WTC11 (cell line): ENCODE measurements around the gene SLC6A20. TPM values are rescaled to one million over a fixed set of nuclear protein-coding genes. Genes with fewer than 3 reads are reported as not detected.

Source experiments
- ATAC-seq: fragments of 200-7000 bp; cut with Tn5 transposase; 2 replicates; pipeline ENCODE4 v1.10.0; 2021; ENCODE audit warnings: mild to moderate bottlenecking, moderate library complexity
- CTCF ChIA-PET: fragments of 300-600 bp; sonication (Branson Sonifier 250); formaldehyde crosslinking; loops from one replicate; lab custom pipeline; 2021; ENCODE audit warnings: antibody characterized with exemption; lab: Charles Lee
- POLR2A ChIA-PET: fragments of 350-600 bp; sonication (Branson Sonifier 250); formaldehyde crosslinking; loops from one replicate; lab custom pipeline; 2021; ENCODE audit warnings: antibody characterized with exemption; lab: Charles Lee
- DNase-seq: peaks from one replicate; pipeline ENCODE4 v3.0.0; 2021; ENCODE audit warnings: low spot score
- H3K27ac Mint-ChIP-seq: 2 replicates; pipeline ENCODE4 v1.8.0; 2021; ENCODE audit warnings: mixed read lengths
- H3K27me3 Mint-ChIP-seq: 2 replicates; pipeline ENCODE4 v1.8.0; 2021; ENCODE audit warnings: low read depth, mild to moderate bottlenecking, moderate library complexity, mixed read lengths
- H3K36me3 Mint-ChIP-seq: 2 replicates; pipeline ENCODE4 v1.8.0; 2021; ENCODE audit warnings: mixed read lengths
- H3K4me1 Mint-ChIP-seq: 2 replicates; pipeline ENCODE4 v1.8.0; 2022; ENCODE audit warnings: mixed read lengths
- H3K4me3 Mint-ChIP-seq: 2 replicates; pipeline ENCODE4 v1.8.0; 2021; ENCODE audit warnings: mild to moderate bottlenecking, moderate library complexity, mixed read lengths
- H3K9me3 Mint-ChIP-seq: 2 replicates; pipeline ENCODE4 v1.8.0; 2021; ENCODE audit warnings: mixed read lengths
- ATF1 ChIP-seq: sonication (generic); formaldehyde crosslinking; IDR thresholded peaks from 2 replicates; pipeline ENCODE4 v1.8.1; 2023; ENCODE audit warnings: mild to moderate bottlenecking, moderate library complexity, missing genetic modification reagents
- ATF6 ChIP-seq: sonication (generic); formaldehyde crosslinking; IDR thresholded peaks from 2 replicates; pipeline ENCODE4 v1.8.1; 2023; ENCODE audit warnings: mild to moderate bottlenecking, missing genetic modification reagents
- CBFB ChIP-seq: sonication (generic); formaldehyde crosslinking; IDR thresholded peaks from 2 replicates; pipeline ENCODE4 v1.8.1; 2022; ENCODE audit warnings: mild to moderate bottlenecking, low read depth, missing genetic modification reagents
- EMX1 ChIP-seq: fragments of 250-450 bp; sonication (Bioruptor Pico); IDR thresholded peaks from 2 replicates; pipeline ENCODE4 v1.8.0; 2021; ENCODE audit warnings: mild to moderate bottlenecking
- ETV6 ChIP-seq: sonication (generic); formaldehyde crosslinking; IDR thresholded peaks from 2 replicates; pipeline ENCODE4 v1.8.1; 2022; ENCODE audit warnings: mild to moderate bottlenecking, missing genetic modification reagents
- FOXJ3 ChIP-seq: sonication (generic); formaldehyde crosslinking; IDR thresholded peaks from 2 replicates; pipeline ENCODE4 v1.9.0; 2021; ENCODE audit warnings: missing genetic modification reagents, mild to moderate bottlenecking, borderline replicate concordance
- GRHL2 ChIP-seq: fragments of 250-450 bp; sonication (Bioruptor Pico); IDR thresholded peaks from 2 replicates; pipeline ENCODE4 v1.8.0; 2022; ENCODE audit warnings: mild to moderate bottlenecking, moderate library complexity; ENCODE audit not compliant: insufficient replicate concordance, severe bottlenecking
- KAT7 ChIP-seq: sonication (generic); formaldehyde crosslinking; IDR thresholded peaks from 2 replicates; pipeline ENCODE4 v1.8.1; 2023; ENCODE audit warnings: missing genetic modification reagents, mild to moderate bottlenecking, borderline replicate concordance
- MXD4 ChIP-seq: fragments of 250-450 bp; sonication (Bioruptor Pico); IDR thresholded peaks from 2 replicates; pipeline ENCODE4 v1.8.0; 2021; ENCODE audit warnings: mild to moderate bottlenecking, moderate library complexity, borderline replicate concordance
- NFYB ChIP-seq: sonication (generic); formaldehyde crosslinking; conservative IDR thresholded peaks from 2 replicates; pipeline ENCODE4 v1.8.0; 2022; ENCODE audit warnings: low read depth, missing genetic modification reagents
- OVOL2 ChIP-seq: fragments of 250-450 bp; sonication (Bioruptor Pico); IDR thresholded peaks from 2 replicates; pipeline ENCODE4 v1.9.0; 2021; ENCODE audit warnings: mild to moderate bottlenecking, borderline replicate concordance
- RELA ChIP-seq: sonication (generic); formaldehyde crosslinking; IDR thresholded peaks from 2 replicates; pipeline ENCODE4 v1.8.1; 2022; ENCODE audit warnings: missing genetic modification reagents, mild to moderate bottlenecking, borderline replicate concordance
- TEAD4 ChIP-seq: sonication (generic); formaldehyde crosslinking; IDR thresholded peaks from 2 replicates; pipeline ENCODE4 v1.8.0; 2022; ENCODE audit warnings: mild to moderate bottlenecking, missing genetic modification reagents
- ZNF232 ChIP-seq: sonication (generic); formaldehyde crosslinking; IDR thresholded peaks from 2 replicates; pipeline ENCODE4 v1.8.0; 2022; ENCODE audit warnings: mild to moderate bottlenecking, missing genetic modification reagents
- ZNF281 ChIP-seq: sonication (generic); formaldehyde crosslinking; IDR thresholded peaks from 2 replicates; pipeline ENCODE4 v1.8.0; 2023; ENCODE audit warnings: mild to moderate bottlenecking, missing genetic modification reagents
- total RNA-seq: library from RNA; stranded (reverse); gene quantifications from 3 replicates; pipeline ENCODE4 v1.2.3, GENCODE V29; 2021
- TF ChIP-seq, protein P1 (sequence below): fragments of 250-450 bp; sonication (Bioruptor Pico); IDR thresholded peaks from 2 replicates; pipeline ENCODE4 v2.1.2; 2022; ENCODE audit warnings: mild to moderate bottlenecking, moderate library complexity
- TF ChIP-seq, protein P2 (sequence below): sonication (generic); formaldehyde crosslinking; IDR thresholded peaks from 2 replicates; pipeline ENCODE4 v1.8.0; 2022; ENCODE audit warnings: mild to moderate bottlenecking, missing genetic modification reagents
- TF ChIP-seq, protein P3 (sequence below): sonication (generic); formaldehyde crosslinking; IDR thresholded peaks from 2 replicates; pipeline ENCODE4 v1.8.1; 2022; ENCODE audit warnings: mild to moderate bottlenecking, missing genetic modification reagents, moderate library complexity, borderline replicate concordance

Gene SLC6A20
- total RNA-seq, 1 experiment from 2014 or later = 0.26 TPM

DNA sequence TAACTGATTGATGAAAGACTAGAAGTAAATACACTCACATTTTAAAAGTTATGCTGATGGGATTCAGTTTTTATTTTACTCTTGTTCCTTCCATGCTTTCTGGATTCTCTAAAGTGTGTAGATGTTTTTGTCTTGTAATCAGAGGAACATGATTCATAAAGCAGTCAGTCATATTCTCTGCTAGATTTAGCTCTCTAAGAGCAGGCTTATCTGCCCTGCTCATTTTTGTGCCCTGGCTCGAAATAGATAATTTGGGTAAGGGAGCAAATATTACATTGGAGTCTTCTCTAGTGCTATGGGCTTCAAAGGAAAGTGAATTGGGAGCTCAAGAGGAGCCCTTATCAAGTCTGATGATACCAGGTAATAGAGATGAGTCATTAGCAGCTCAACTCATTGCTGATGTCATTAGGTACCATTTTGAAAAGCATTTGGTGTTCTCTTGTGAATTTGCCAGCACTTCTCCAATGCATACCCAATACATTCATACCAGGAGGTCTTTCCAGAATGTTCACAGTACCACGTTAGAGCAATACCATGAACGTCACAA, 79.5 kb downstream of the SLC6A20 start (continued):
- TF ChIP-seq ZNF281 (CRISPR knock-in tag) (no peak), TEAD4 (CRISPR knock-in tag) (no peak), KAT7 (no peak)

DNA sequence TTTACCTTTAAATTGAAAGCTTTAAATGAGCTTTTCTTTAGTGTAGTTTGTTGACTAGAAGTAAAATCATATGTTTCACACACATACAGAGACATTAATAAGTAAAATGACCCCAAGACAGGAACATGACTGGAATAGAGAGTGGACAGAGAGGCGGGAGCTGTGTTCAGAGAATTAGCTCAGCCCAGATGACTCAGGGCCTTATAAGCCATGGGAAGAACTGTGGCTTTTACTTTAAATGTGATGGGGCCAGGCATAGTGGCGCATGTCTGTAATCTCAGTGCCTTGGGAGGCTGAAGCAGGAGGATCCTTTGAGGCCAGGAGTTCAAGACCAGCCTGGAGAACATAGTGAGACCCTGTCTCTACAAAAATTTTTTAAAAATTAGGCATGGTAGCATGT, 80.4 kb downstream of the SLC6A20 start:
- ChIA-PET CTCF (interaction anchor here (0.9 kb wide), 1 partner anchor 56 kb away, joined by 3 read pairs; no protein-coding TSS in a partner anchor), POLR2A (no interaction called here)
- Mint-ChIP-seq H3K27me3 (no peaks in the 10 kb centered on the region; the same call in 1 of the 2 replicates), H3K27ac (no peak overlapping the region), H3K4me1 (no peaks in the 10 kb centered on the region), H3K4me3 (no peak overlapping the region), H3K9me3 (no peaks in the 10 kb centered on the region), H3K36me3 (peaks cover 56% of the 10 kb centered on the region)
- TF ChIP-seq EMX1 (CRISPR knock-in tag) (no peak), GRHL2 (CRISPR knock-in tag) (no peak), NFYB (no peak), ATF6 (CRISPR knock-in tag) (no peak), OVOL2 (CRISPR knock-in tag) (no peak), ZNF232 (CRISPR knock-in tag) (no peak), ETV6 (CRISPR knock-in tag) (no peak), KAT7 (no peak)
- TF ChIP-seq, protein P1, sequence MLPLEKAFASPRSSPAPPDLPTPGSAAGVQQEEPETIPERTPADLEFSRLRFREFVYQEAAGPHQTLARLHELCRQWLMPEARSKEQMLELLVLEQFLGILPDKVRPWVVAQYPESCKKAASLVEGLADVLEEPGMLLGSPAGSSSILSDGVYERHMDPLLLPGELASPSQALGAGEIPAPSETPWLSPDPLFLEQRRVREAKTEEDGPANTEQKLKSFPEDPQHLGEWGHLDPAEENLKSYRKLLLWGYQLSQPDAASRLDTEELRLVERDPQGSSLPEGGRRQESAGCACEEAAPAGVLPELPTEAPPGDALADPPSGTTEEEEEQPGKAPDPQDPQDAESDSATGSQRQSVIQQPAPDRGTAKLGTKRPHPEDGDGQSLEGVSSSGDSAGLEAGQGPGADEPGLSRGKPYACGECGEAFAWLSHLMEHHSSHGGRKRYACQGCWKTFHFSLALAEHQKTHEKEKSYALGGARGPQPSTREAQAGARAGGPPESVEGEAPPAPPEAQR (CRISPR knock-in tag) = no peak
- TF ChIP-seq, protein P2, sequence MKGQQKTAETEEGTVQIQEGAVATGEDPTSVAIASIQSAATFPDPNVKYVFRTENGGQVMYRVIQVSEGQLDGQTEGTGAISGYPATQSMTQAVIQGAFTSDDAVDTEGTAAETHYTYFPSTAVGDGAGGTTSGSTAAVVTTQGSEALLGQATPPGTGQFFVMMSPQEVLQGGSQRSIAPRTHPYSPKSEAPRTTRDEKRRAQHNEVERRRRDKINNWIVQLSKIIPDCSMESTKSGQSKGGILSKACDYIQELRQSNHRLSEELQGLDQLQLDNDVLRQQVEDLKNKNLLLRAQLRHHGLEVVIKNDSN = no peak
- TF ChIP-seq, protein P3, sequence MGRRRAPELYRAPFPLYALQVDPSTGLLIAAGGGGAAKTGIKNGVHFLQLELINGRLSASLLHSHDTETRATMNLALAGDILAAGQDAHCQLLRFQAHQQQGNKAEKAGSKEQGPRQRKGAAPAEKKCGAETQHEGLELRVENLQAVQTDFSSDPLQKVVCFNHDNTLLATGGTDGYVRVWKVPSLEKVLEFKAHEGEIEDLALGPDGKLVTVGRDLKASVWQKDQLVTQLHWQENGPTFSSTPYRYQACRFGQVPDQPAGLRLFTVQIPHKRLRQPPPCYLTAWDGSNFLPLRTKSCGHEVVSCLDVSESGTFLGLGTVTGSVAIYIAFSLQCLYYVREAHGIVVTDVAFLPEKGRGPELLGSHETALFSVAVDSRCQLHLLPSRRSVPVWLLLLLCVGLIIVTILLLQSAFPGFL = no peak
- no peak for DNase-seq
- no peak for ATAC-seq

- H3K4me3 Mint-ChIP-seq = no peak overlapping the region
- H3K27me3 Mint-ChIP-seq = no peaks in the 10 kb centered on the region; the same call in 1 of the 2 replicates
- peaks cover 68% of the 10 kb centered on the region for H3K36me3 Mint-ChIP-seq
- no peaks in the 10 kb centered on the region for H3K9me3 Mint-ChIP-seq
- no peak for TF ChIP-seq ATF1 (CRISPR knock-in tag)
- TF ChIP-seq RELA (CRISPR knock-in tag) = no peak
- TF ChIP-seq MXD4 (CRISPR knock-in tag) = no peak
- no peak for TF ChIP-seq CBFB
- no peak for TF ChIP-seq FOXJ3
- TF ChIP-seq, all 79 proteins: peak for 0
- ATAC-seq = no peak
- Mint-ChIP-seq H3K27ac (peak overlapping the region; percentile 30), H3K4me1 (no peaks in the 10 kb centered on the region)
- no peak for DNase-seq
- CTCF ChIA-PET = interaction anchor here (1.0 kb wide), 1 partner anchor 52 kb away, joined by 7 read pairs; no protein-coding TSS in a partner anchor
- POLR2A ChIA-PET = no interaction called here
These were observed 83.8 kb downstream of the SLC6A20 start for GRCh38 chr3:45712434-45713110.
